H1 (cell line): ENCODE data around the gene BAX. TPM values are rescaled to one million over a fixed set of nuclear protein-coding genes. Genes with fewer than 3 reads are reported as not detected.

Experiments used
- CTCF ChIA-PET: fragments of 300-600 bp; sonication (Branson Sonifier 250); formaldehyde crosslinking; loops from one replicate; lab custom pipeline; 2021; ENCODE audit not compliant: partially characterized antibody; lab: Charles Lee
- POLR2A ChIA-PET: fragments of 300-600 bp; sonication (Branson Sonifier 250); formaldehyde crosslinking; loops from one replicate; lab custom pipeline; 2021; ENCODE audit warnings: inconsistent platforms; ENCODE audit not compliant: partially characterized antibody; lab: Charles Lee
- DNase-seq, 2 experiments: peaks; one replicate each; pipeline versions ENCODE4 v3.0.0 to v3.0.0-alpha.2; 2010 to 2022; ENCODE audit warnings: low spot score in 2 of 2, low read depth in 1 of 2, mixed read lengths in 1 of 2
- FAIRE-seq: peaks from 2 replicates; lab custom pipeline; 2011; peaks lifted over from hg19 to GRCh38; lab: Jason Lieb, UNC
- H2AFZ ChIP-seq: 2 replicates; pipeline ENCODE4 v1.8.1; 2012; ENCODE audit warnings: low read length, inconsistent platforms
- H2AK5ac ChIP-seq: 2 replicates; pipeline ENCODE4 v1.6.1; 2013; ENCODE audit warnings: low read depth, low read length
- H2BK120ac ChIP-seq: replicated peaks from 2 replicates; pipeline ENCODE3; 2013; ENCODE audit warnings: low read depth, low read length, inconsistent platforms
- H2BK12ac ChIP-seq: 2 replicates; pipeline ENCODE4 v1.6.1; 2013; ENCODE audit warnings: low read depth, low read length
- H2BK15ac ChIP-seq: 2 replicates; pipeline ENCODE4 v1.6.1; 2013; ENCODE audit warnings: low read length
- H2BK20ac ChIP-seq: 2 replicates; pipeline ENCODE4 v1.6.1; 2013; ENCODE audit warnings: low read length
- H2BK5ac ChIP-seq: 2 replicates; pipeline ENCODE4 v1.6.1; 2013; ENCODE audit warnings: low read depth, low read length
- H3K14ac ChIP-seq: 2 replicates; pipeline ENCODE4 v1.6.1; 2013; ENCODE audit warnings: inconsistent platforms; ENCODE audit not compliant: insufficient read length
- H3K18ac ChIP-seq: 2 replicates; pipeline ENCODE4 v1.6.1; 2013; ENCODE audit warnings: low read length; ENCODE audit errors: extremely low read depth
- H3K23ac ChIP-seq: 2 replicates; pipeline ENCODE4 v1.6.1; 2013; ENCODE audit warnings: inconsistent platforms; ENCODE audit not compliant: insufficient read length
- H3K23me2 ChIP-seq: 2 replicates; pipeline ENCODE4 v1.6.1; 2013; ENCODE audit warnings: low read depth, low read length
- H3K27ac ChIP-seq: 2 replicates; pipeline ENCODE4 v1.6.1; 2011; ENCODE audit warnings: low read depth, low read length, inconsistent platforms
- H3K27me3 ChIP-seq, 4 experiments: replicated peaks in 1 of 4; 1 replicate in 1 of 4; 2 replicates in 3 of 4; pipeline versions ENCODE4 v1.6.1 to v1.8.1; 2011 to 2013; ENCODE audit warnings: low read length in 3 of 4, mild to moderate bottlenecking in 3 of 4, inconsistent platforms in 2 of 4, mixed read lengths in 2 of 4, moderate library complexity in 1 of 4; ENCODE audit not compliant: control insufficient read depth in 3 of 4, insufficient read depth in 3 of 4; ENCODE audit errors: extremely low read depth in 1 of 4
- H3K36me3 ChIP-seq, 4 experiments: 2 replicates each; pipeline versions ENCODE4 v1.6.1 to v1.8.1; 2011 to 2013; ENCODE audit warnings: mild to moderate bottlenecking in 4 of 4, low read length in 3 of 4, moderate library complexity in 2 of 4, control low read depth in 1 of 4, inconsistent platforms in 1 of 4; ENCODE audit not compliant: insufficient read depth in 4 of 4, control insufficient read depth in 2 of 4
- H3K4ac ChIP-seq: replicated peaks from 2 replicates; pipeline ENCODE3; 2013; ENCODE audit warnings: low read length, low read depth, mixed read lengths, inconsistent platforms; ENCODE audit not compliant: insufficient read length
- H3K4me1 ChIP-seq, 4 experiments: replicated peaks in 1 of 4; 1 replicate in 1 of 4; 2 replicates in 3 of 4; pipeline versions ENCODE4 v1.6.1 to v1.8.1; 2011 to 2013; ENCODE audit warnings: low read length in 3 of 4, inconsistent platforms in 2 of 4, mixed read lengths in 1 of 4; ENCODE audit not compliant: insufficient read depth in 4 of 4, control insufficient read depth in 3 of 4
- H3K4me2 ChIP-seq, 2 experiments: 2 replicates each; pipeline versions ENCODE4 v1.6.1 to v1.8.1; 2011 to 2013; ENCODE audit warnings: low read depth in 2 of 2, low read length in 2 of 2, control low read depth in 1 of 2, inconsistent platforms in 1 of 2, mild to moderate bottlenecking in 1 of 2; ENCODE audit not compliant: insufficient read depth in 1 of 2
- H3K4me3 ChIP-seq, 4 experiments: fragments of 200-600, 300-600 bp in 1 of 4; sonication (generic), shearing (Covaris generic), sonication (Bioruptor Twin) in 1 of 4; 2 replicates each; pipeline versions ENCODE4 v1.5.1 to v1.8.1; 2011 to 2016; ENCODE audit warnings: low read length in 4 of 4, low read depth in 3 of 4, control low read depth in 2 of 4, inconsistent platforms in 2 of 4, mild to moderate bottlenecking in 2 of 4, mixed read lengths in 1 of 4, moderate library complexity in 1 of 4; ENCODE audit not compliant: insufficient read depth in 2 of 4; ENCODE audit errors: extremely low read depth in 1 of 4
- H3K56ac ChIP-seq: replicated peaks from 2 replicates; pipeline ENCODE3; 2013; ENCODE audit warnings: low read depth, mild to moderate bottlenecking, mixed read lengths, low read length, inconsistent platforms; ENCODE audit not compliant: insufficient read length
- H3K79me1 ChIP-seq: 2 replicates; pipeline ENCODE4 v1.6.1; 2013; ENCODE audit warnings: low read depth, low read length, control low read depth
- H3K79me2 ChIP-seq, 2 experiments: 2 replicates each; pipeline versions ENCODE4 v1.6.1 to v1.8.1; 2012 to 2013; ENCODE audit warnings: low read length in 2 of 2, mild to moderate bottlenecking in 2 of 2, inconsistent platforms in 1 of 2; ENCODE audit not compliant: insufficient read depth in 2 of 2, control insufficient read depth in 1 of 2
- H3K9ac ChIP-seq, 4 experiments: replicated peaks in 1 of 4; 1 replicate in 1 of 4; 2 replicates in 3 of 4; pipeline versions ENCODE4 v1.6.1 to v1.8.1; 2011 to 2013; ENCODE audit warnings: low read depth in 3 of 4, low read length in 3 of 4, control low read depth in 2 of 4, mild to moderate bottlenecking in 2 of 4, moderate library complexity in 2 of 4, inconsistent platforms in 1 of 4; ENCODE audit errors: extremely low read depth in 1 of 4
- H3K9me3 ChIP-seq, 2 experiments: 2 replicates each; pipeline versions ENCODE4 v1.6.1 to v1.8.1; 2012 to 2013; ENCODE audit warnings: mild to moderate bottlenecking in 2 of 2, moderate library complexity in 2 of 2, control low read depth in 1 of 2, inconsistent platforms in 1 of 2, low read depth in 1 of 2, low read length in 1 of 2, mixed read lengths in 1 of 2; ENCODE audit not compliant: insufficient read depth in 2 of 2
- H4K20me1 ChIP-seq, 2 experiments: replicated peaks in 1 of 2; 2 replicates each; pipeline versions ENCODE3 to v1.8.1; 2011 to 2013; ENCODE audit warnings: inconsistent platforms in 2 of 2, low read length in 2 of 2, mild to moderate bottlenecking in 1 of 2; ENCODE audit not compliant: insufficient read depth in 2 of 2, control insufficient read depth in 1 of 2
- H4K5ac ChIP-seq: 2 replicates; pipeline ENCODE4 v1.6.1; 2013; ENCODE audit warnings: low read length, low read depth, mixed read lengths, inconsistent platforms; ENCODE audit not compliant: insufficient read length
- H4K8ac ChIP-seq: 2 replicates; pipeline ENCODE4 v1.8.0; 2013; ENCODE audit warnings: mild to moderate bottlenecking, moderate library complexity, low read length, inconsistent platforms; ENCODE audit not compliant: insufficient read depth; ENCODE audit errors: extremely low read depth
- H4K91ac ChIP-seq: replicated peaks from 2 replicates; pipeline ENCODE3; 2013; ENCODE audit warnings: low read length, mixed read lengths, inconsistent platforms; ENCODE audit not compliant: insufficient read length
- MAX ChIP-seq: IDR thresholded peaks from 2 replicates; pipeline ENCODE4 v1.6.1; 2012; ENCODE audit warnings: inconsistent platforms
- RAD21 ChIP-seq, 2 experiments: IDR thresholded peaks in 1 of 2; conservative IDR thresholded peaks in 1 of 2; 2 replicates each; pipeline ENCODE4 v1.6.1; 2011; ENCODE audit warnings: low read depth in 2 of 2, low read length in 2 of 2, improper control_type of control experiment in 1 of 2, inconsistent platforms in 1 of 2, mild to moderate bottlenecking in 1 of 2, moderate library complexity in 1 of 2
- WGBS, 2 experiments: shearing (Covaris generic) in 1 of 2; methylation state at CpG; one replicate each; pipeline versions ENCODE4 v1.1.6 to v1.1.7; 2013 to 2015; ENCODE audit warnings: low lambda C conversion rate in 2 of 2, mixed read lengths in 2 of 2, inconsistent platforms in 1 of 2, low coverage in 1 of 2, missing lambda C conversion rate in 1 of 2; ENCODE audit not compliant: insufficient replicate concordance in 2 of 2, insufficient coverage in 1 of 2, insufficient read length in 1 of 2; ENCODE audit errors: extremely low coverage in 1 of 2, missing lambda C conversion rate in 1 of 2; 5-methylcytosine and 5-hydroxymethylcytosine counted together
- polyA plus RNA-seq, 7 experiments: library from polyadenylated mRNA; depleted of rRNA in 3 of 7; stranded (reverse) in 5 of 7; unstranded in 2 of 7; fragments of >200 nt in 5 of 7; fragments of 200-250 nt in 2 of 7; gene quantifications; 1 replicate in 5 of 7; 2 replicates in 1 of 7; 4 replicates in 1 of 7; pipeline versions ENCODE4 v1.2.1 to v1.2.3, GENCODE V29; 2011 to 2013; ENCODE audit warnings: missing spikeins in 2 of 7, mixed read lengths in 2 of 7
- total RNA-seq: library from RNA; stranded (reverse); fragmentation: NEBNext Ultra II Directional; extraction: Animal tissue kit (Norgen Biotek cat#: 25700); gene quantifications from 2 replicates; pipeline ENCODE4 v1.2.1, GENCODE V29; 2021
- TF ChIP-seq, protein P1 (sequence below), 3 experiments: IDR thresholded peaks; 1 replicate in 2 of 3; 2 replicates in 1 of 3; pipeline versions ENCODE4 v1.5.1 to v1.6.1; 2011; ENCODE audit warnings: low read length in 3 of 3, mild to moderate bottlenecking in 3 of 3, inconsistent platforms in 2 of 3, low read depth in 1 of 3, moderate library complexity in 1 of 3; ENCODE audit not compliant: insufficient read depth in 1 of 3; ENCODE audit errors: control extremely low read depth in 1 of 3
- TF ChIP-seq, protein P2 (sequence below): IDR thresholded peaks from 2 replicates; pipeline ENCODE4 v1.6.1; 2012; ENCODE audit warnings: inconsistent platforms

Gene BAX
- total and polyA plus RNA-seq, 2 of the 8 experiments (the other 6 are each of a cell fraction or from before 2014, with no cell fraction given), result 257 to 346 TPM

GRCh38 chr19:48997972-48998371 lies 43.3 kb downstream of the BAX start:
- Histone ChIP-seq H3K9ac (no peak overlapping the region), H4K5ac (no peak overlapping the region), H2AK5ac (no peak overlapping the region), H3K56ac (no peak overlapping the region), H3K27me3 (no peaks in the 10 kb centered on the region), H3K9me3 (no peaks in the 10 kb centered on the region), H3K14ac (no peak overlapping the region), H3K79me1 (peaks cover 10% of the 10 kb centered on the region), H2BK20ac (no peak overlapping the region), H2BK12ac (no peak overlapping the region), H2BK5ac (no peak overlapping the region), H2BK120ac (no peak overlapping the region), H3K36me3 (peaks cover 0 to 6% (median 2%) of the 10 kb centered on the region in 4 experiments; a peak in 5 of 8 replicates), H3K23me2 (peaks cover 4% of the 10 kb centered on the region; the same call in 1 of the 2 replicates), H4K8ac (no peak overlapping the region), H2BK15ac (no peak overlapping the region), H3K18ac (no peak overlapping the region), H3K4me3 (no peak overlapping the region), H2AFZ (no peak overlapping the region), H3K27ac (no peak overlapping the region), H3K4me1 (peaks cover 0 to 6% (median 3%) of the 10 kb centered on the region in 4 experiments; a peak in 2 of 7 replicates), H4K91ac (no peak overlapping the region), H3K79me2 (peaks cover 11 to 26% of the 10 kb centered on the region in 2 experiments; a peak in 3 of 4 replicates), H3K4me2 (no peak overlapping the region), H3K4ac (no peak overlapping the region), H4K20me1 (peaks cover 4 to 6% of the 10 kb centered on the region in 2 experiments), H3K23ac (no peak overlapping the region)
- ChIA-PET CTCF (interaction anchor here (0.9 to 6.2 kb wide), 27 partner anchors 9 to 330 kb away, joined by 3 to 66 read pairs (median 5); partner anchors contain the start of genes CGB2, KCNA7, LHB and NTF4), POLR2A (interaction anchor here (0.8 to 1.1 kb wide), 4 partner anchors 14 to 34 kb away, joined by 3 read pairs; a partner anchor contains a TSS)
- WGBS, 2 experiments, result 73% methylated on average over 5 of the region's 5 CpGs; no CpG with 5 or more reads in 1 of the 2 experiments
- TF ChIP-seq MAX (peak; percentile 43; the same call in 1 of the 2 replicates), RAD21 (IDR thresholded peaks at IDR 0.05 in 1 of 2, conservative IDR thresholded peaks at IDR 0.05 in 1 of 2; ENCODE audit: low read depth in 2 of 2, low read length in 2 of 2) (peak; percentile 36 to 53; a peak in 3 of 4 replicates)
- TF ChIP-seq, protein P1, sequence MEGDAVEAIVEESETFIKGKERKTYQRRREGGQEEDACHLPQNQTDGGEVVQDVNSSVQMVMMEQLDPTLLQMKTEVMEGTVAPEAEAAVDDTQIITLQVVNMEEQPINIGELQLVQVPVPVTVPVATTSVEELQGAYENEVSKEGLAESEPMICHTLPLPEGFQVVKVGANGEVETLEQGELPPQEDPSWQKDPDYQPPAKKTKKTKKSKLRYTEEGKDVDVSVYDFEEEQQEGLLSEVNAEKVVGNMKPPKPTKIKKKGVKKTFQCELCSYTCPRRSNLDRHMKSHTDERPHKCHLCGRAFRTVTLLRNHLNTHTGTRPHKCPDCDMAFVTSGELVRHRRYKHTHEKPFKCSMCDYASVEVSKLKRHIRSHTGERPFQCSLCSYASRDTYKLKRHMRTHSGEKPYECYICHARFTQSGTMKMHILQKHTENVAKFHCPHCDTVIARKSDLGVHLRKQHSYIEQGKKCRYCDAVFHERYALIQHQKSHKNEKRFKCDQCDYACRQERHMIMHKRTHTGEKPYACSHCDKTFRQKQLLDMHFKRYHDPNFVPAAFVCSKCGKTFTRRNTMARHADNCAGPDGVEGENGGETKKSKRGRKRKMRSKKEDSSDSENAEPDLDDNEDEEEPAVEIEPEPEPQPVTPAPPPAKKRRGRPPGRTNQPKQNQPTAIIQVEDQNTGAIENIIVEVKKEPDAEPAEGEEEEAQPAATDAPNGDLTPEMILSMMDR (IDR thresholded peaks at IDR 0.05; ENCODE audit: control extremely low read depth in 1 of 3, insufficient read depth in 1 of 3, low read depth in 1 of 3, low read length in 3 of 3), result peak; percentile 69 to 83 (median 74)
- TF ChIP-seq, protein P2, sequence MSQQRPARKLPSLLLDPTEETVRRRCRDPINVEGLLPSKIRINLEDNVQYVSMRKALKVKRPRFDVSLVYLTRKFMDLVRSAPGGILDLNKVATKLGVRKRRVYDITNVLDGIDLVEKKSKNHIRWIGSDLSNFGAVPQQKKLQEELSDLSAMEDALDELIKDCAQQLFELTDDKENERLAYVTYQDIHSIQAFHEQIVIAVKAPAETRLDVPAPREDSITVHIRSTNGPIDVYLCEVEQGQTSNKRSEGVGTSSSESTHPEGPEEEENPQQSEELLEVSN, result no peak
- FAIRE-seq, result no peak
- peak in 1 of 2 experiments; percentile 93 for DNase-seq
